Myocyte (in vitro differentiated cells): ENCODE data around the gene ZNF516. TPM values are rescaled to one million over a fixed set of nuclear protein-coding genes. Genes with fewer than 3 reads are reported as not detected.

Experiments
- DNase-seq: peaks from one replicate; pipeline ENCODE4 v3.0.0-alpha.2; 2012; ENCODE audit warnings: low read depth
- total RNA-seq: library from RNA; depleted of rRNA; stranded (reverse); fragments of >200 nt; gene quantifications from 2 replicates; pipeline ENCODE4 v1.2.3, GENCODE V29; 2014

The ZNF516 gene
- total RNA-seq, 1 donor from 2014 or later, result 11.3 TPM

DNA sequence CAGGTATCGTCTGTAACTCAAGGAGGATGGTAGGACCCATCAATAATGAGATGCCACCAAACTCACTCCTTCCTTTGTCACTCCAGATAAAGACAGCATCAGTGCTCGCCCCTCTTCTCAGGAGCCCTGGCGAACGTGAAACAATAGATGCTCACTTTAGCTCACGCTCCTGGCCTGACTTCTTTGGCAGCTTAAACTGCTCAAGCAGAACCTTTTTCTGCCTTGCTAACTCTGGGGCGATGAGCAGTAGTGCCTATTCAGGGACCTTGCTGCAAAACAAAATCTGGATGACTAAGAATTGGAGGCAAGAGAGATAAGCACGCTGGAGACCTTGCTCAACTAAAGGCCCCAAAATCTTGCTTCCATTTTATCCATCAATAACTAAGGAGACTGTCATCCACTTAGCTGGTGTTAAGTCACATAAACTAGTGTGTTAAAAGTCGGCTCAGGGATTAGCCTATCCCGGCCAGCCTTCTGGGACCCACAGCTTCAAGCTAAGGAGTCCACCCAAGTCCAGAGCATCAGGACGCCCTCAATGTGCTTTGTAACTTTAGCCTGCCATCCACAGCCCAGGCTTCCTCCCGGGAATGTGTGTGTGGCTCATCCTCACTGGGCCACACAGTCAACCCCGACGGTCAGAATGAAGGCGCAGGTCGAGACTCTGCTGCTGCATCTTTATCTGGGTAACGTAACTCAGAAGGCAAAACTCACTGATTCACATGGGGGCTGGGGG lies 38.9 kb downstream of the ZNF516 start:
- DNase-seq, result peak; percentile 60

DNA sequence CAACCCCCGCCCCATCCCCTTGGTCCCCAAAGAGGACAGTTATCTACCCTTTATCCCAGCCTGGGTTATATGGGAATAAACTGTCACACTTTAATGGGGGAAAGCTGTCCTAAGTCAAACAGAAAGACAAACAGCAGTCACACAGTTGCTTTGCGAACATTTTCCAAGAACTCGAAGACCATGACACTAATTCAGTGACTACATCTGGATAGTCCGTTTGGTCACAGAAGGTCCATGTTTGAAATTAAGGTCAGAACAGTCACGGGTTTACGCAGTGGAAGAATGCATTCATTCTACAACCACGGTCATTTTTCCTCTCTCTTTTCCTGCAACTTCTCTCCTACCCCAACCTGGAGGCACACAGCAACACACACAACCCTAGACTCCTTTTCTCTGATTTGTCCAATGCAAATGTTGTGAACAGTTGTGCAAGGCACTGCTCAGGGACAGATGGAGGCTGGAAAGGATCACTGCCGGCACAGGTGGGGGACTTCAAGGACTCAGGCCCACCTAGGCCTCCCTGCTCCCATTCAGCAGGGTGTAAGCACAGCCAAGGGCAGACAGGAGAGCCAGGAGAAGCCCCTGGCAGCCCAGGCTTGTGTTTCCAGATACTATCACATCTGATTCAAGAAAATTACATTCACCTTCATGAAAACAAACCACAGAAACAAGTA lies 39.9 kb downstream of the ZNF516 start:
- no peak for DNase-seq

DNA sequence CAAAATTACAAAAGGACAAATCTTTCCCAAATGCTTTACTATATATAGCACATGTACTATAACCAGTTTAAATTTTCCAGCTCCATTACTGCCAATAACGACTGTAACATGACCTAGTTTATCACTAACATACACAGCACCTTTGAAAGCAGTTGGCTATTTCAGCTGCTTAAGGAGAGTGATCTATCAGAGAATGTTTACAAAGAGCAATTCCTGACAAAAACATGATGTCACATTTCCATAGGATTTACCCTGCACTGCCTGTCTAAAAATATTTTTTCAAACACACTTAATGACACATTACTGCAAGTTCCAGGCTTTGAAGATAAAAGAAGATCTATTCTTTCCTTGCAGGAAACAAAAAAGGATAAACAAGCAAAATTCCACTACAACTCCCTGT lies 40.6 kb downstream of the ZNF516 start:
- DNase-seq, result no peak

DNA sequence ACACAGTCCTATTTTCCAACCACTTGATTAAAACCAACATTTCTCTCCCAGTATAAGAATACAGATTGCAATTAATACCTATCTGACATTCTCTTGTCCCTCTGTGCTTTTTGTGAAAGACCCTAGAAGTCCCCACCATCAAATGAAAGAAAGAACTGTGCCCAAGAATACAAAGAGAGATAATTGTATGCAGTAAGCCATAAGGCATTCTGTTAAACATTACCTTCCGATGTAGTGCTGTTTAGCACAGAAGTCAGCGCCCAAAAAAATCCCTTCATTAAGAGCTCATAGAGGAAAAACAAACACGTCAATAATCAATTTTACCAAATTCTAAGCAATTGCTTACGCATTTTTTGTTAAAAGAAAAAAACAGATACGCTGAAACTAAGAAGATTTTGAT lies 41.1 kb downstream of the ZNF516 start:
- no peak for DNase-seq

DNA sequence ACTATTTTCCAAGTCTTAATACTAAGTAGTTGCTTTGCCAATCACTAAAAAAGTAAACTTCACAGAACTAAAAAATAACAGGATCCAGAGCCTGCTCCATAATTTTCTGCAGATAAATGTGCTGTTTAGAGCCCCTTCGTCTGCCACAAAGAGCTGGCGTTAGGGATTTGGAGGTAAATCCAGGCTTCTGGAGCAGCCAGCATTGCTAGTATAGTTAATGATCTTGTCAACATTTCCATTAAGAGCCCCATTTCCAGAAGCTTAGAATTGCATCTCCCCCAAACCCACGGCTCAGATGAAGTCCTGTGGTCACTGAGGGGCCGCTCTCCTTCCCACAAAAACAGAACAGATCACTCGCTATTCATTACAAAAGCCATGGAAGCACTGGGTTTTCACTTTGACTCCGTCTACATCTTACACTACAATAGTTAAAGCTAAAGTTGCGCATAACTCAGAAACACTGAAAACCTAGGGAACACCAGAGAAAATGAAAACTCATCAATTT lies 41.9 kb downstream of the ZNF516 start:
- DNase-seq, result no peak

DNA sequence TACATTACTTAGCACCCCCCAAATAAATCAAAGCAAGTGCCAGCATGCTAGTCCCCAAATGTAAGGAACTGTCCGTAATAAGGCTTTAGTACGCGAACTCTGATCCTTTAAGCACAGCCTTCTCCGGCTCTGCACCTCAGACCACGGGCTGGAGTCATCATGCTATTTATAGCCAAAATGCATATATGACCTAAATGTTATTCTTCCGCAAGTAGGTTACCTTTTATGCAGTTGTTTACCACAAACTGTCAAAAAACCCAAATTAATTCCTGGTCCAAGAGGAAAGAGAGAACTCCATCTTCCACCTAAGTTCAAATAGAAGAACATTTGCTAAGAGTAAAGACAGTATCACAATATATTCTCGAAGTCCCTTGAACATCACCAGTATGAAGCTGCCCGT lies 42.7 kb downstream of the ZNF516 start:
- DNase-seq, result no peak

DNA sequence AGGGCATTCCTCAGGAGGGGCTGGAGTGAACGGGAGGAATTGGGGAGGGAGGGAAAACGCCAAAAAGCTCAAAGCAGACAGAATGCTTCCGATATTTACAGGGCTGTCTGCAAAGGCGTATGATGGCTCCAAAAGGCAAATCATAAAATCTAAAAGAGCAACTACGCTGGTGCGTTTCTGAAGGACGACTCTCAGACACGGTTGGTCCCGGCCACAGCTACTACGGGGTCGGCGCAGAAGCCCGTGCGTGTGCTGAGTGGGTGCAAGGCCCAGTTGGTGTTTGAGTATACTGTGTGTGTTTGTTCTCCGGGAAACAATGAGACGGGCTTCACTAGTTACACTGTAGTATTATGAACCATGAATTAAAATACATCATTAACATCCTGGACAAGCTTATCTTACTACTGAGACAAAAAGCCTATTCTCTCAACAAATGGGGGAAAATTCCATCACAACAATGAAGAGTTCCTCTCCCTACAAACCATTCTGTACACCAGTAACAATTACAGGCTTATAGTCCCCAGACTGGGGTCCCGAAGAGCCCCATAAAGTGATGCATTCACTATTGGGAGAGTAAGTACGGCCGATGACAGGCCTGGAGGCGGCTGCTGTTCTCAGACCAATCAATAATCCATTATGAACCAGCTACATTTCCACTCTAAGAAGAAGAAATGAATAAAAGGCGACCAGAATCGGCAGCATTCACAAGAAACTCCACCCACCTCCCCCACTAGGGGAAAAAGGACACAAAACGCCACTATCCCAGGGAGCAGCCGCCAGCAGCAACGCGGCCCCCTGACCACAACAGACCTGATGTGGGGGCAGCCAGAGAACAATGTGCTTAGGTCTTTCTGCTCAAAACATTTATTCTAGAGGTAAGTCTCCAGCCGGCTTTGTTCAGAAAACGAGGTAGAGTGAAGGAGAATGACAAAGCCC lies 43.4 kb downstream of the ZNF516 start:
- no peak for DNase-seq

DNA sequence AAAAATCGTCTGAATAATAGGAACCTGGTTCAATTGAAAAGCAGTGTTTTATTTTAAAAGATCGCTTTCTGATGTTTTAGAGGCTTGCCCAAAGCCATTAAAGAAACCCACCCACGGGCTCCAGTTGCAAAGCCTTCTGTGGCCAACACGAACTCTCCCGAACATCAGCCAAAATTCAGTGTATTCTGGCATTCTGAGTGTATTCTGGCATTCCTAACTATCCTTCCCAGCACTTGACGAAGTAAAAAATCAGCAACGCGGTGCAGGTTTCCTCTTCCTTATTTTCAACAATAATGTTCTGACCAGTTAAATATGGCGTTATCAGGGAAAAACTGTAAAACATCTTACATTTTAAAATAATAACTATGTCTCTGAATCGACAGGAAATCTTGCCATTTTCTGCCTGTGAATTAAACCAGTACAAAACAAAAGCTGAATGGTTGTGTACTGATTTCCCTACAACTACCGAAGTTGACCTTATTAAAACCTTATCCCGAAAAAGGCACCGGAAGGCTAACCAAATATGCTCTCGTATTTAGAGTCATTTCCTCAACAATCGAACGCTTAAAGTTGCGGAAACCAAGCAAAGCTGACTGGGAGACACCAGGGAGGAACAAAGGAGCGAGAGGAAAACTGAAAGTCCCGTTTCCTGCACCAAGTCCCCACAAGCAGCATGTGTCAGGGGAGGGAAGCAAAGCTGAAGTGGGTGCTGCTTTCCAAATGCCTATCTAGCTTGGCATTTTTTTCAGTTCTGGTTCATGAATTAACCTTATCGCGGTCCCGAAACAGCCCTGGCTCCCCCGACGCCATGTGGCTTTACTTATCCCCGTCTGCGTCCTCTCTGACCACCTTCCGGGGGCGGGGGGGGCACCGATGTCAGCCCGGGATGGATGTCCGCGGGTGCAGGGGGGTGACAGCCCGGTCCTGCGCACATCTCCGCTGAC lies 44.3 kb downstream of the ZNF516 start:
- DNase-seq, result peak; percentile 68

DNA sequence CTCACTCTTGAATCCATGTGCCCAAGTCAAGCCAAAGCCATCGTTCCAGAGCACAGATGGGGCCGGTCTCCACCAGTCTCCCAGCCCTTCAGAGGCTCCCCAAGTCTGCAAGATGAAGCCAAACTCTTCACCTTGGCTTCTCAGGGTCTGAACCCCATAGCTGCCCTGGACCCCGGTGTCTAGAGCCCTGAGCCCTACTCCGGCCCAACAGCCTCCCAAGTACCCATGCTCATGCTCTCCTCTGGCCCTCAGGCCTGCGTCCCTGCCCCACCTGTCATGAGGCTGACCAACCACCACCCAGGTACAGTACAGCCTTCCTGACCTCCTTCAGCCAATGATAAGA lies 46.0 kb downstream of the ZNF516 start:
- DNase-seq, result no peak

DNA sequence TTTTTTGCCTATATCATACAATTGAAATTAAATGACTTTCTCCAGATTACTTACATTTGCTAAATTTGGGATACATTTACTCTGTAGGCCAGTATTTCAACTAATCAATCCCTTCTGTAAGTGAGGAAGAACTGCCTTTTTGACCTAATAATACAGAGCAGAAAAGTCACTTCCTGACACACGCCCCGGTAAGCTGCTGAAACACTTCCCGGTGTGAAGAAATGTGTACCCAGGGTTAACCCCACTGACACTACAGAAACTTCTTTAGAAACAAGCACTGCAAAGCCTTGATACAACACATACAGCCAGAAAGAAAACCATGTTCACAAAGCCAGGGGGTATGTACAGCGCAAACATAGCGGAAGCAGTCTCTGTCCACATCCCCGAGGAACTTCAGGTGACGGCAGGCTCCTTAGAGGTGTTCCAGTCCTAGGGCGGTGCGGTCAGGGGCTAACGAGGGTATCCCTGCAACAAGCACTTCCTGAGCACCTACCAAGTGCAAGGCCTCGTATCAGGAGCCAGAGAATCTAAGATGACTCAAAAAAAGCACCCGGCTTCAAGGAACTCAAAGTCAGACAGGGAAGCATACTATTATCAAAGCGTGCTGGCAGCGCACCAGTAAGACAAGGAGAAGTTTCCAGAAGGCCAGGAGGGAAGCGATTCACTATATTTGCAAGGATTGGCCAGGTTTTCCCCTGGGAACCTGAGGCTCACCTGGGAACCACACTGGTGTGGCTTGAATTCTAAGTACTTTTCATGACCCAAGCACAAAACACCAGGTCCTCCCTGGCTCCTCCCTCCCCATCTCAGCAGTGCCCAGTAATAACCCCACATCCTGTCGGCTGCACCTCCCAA lies 46.6 kb downstream of the ZNF516 start:
- no peak for DNase-seq

DNA sequence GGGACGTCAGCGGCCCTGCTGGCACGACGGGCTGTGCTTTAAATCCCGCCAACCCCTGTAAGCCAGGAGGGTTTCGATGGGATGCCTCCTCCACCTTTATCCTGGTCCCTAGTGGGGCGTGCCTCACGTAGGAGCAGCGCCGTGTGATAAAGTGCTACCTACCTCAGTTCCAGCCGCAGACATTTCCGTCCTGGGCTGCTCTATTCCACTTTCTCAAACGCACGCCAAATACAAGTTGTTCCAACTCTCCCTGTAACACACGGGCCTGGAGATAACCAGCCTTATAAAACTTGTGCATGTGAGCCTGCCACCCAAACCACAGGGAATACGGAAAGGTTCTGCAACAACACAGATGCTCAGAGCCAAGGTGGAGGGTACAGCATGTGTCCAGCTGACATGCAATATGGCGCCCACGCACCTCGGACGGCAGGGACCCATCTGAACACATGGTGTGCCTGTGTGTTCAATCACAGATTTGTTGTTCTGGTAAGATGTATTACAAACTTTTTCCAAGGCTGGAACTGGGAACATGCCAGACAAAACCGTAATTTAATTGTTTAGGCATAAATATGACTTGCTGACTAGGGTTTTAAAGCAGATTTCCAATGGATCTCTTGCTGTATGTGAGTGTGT lies 47.7 kb downstream of the ZNF516 start:
- no peak for DNase-seq

DNA sequence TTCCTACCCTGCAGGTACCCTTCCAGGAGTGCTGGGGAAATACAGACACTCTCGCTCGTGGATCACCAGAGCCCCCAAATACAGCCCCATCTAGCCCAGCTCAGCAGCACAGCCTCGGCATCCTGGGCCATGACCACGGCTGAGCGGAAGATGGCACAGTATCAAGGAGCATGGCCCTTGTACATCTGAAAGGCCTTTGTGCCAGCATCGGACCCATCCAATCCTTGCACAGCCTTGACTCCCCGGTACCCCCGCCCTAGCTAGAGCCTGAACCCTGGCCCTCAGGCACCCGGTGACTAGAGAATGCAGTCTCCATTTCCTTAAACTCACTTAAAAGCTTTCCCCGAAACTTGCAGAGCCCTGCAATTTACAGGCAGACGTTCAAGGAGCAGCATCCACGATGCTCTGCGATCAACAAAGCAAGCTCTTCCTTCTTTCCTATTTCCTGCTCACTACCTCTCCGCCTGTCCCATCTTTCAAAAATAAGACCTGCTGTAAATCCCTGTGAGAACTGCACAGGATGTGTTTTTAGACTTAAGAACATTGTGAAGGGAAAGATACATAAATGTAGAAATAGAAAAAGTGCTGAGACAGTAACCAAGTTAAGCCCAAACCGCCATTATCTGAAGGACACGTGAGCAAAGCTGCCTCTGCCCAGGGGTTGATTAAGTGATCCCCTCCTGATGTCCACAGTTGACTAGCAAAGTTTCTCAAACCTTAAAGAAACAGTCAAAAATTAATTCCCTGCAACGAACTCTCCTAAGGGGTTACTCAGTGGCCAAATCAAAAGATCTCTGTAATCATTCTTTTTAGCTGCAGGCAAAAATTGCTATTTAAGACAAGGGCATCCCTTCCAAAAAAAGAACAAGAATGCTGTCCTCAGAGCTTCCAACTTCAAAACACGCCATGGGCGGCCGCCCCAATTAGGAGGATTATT lies 48.5 kb downstream of the ZNF516 start:
- DNase-seq, result no peak

DNA sequence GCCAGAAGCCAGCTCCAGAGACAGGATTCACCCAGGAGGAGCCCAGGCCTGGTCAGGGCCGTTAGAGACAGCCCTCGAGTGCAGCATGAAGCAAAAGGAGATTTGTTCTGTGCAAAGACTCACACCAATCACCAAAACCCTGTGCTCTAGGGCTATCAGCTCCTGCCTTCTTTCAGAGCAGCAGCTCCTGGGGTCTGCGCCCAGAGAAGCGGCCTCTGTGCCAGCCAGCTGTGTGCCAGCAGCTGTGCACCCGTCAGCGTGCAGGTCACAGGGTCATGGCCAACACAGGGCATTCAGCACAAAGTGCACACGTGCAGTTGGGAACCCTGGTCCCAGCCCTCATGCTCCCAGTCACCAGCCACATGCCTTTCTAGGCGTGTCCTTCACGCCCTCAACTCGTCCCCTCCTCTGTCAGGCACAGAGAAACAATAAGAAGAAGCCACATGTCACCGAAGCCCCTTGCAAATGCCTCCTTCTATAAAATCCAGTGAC lies 49.3 kb downstream of the ZNF516 start:
- DNase-seq, result peak; percentile 54

DNA sequence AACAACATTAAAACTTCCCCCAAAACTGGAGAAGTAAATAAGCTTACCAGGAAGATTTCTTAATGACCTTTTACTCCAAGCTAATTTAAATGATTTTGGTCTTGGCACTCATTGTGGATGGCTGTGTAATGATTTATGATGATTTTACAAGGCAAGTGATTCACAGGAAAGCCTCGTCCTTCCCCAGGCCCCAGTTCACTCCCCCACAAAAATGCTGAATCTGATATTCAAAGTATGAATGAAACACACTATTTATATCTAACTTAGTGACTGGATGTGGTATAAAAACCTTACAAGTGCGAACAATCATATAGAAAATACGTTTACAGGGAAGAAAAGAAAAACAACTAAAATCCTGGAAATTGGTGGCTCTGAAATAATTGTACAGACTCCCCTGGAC lies 49.8 kb downstream of the ZNF516 start:
- DNase-seq, result peak; percentile 67

DNA sequence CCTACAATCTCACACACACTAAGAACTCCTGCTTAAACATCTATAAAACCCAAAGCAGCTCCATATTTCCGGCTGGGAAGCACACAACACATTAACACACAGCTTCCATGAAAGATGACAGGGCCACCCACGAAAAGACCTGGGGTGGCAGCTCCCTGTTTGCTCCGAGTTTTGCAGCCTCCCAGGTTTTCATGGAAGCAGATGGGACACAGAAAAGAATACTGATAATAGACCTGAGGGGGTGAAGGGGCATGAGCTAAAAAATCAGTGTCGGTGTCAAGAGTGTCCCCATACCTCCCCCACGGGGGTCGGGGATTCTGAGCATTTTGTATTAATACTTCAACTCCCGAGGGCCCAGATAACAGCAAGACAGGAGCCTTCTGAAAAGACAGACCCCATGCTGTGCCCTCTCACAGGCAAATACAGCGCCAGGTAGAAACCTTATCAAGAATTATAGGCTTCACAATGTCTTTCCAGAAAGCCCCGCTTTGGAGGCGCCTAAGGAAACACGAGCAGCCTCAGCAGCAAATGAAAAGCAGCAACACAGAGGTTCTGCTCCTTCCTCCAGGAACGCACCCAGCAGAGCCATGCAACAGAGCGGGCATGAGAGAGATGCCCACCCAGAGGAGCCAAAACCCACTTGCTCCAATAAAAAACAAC lies 50.5 kb downstream of the ZNF516 start:
- DNase-seq, result no peak

DNA sequence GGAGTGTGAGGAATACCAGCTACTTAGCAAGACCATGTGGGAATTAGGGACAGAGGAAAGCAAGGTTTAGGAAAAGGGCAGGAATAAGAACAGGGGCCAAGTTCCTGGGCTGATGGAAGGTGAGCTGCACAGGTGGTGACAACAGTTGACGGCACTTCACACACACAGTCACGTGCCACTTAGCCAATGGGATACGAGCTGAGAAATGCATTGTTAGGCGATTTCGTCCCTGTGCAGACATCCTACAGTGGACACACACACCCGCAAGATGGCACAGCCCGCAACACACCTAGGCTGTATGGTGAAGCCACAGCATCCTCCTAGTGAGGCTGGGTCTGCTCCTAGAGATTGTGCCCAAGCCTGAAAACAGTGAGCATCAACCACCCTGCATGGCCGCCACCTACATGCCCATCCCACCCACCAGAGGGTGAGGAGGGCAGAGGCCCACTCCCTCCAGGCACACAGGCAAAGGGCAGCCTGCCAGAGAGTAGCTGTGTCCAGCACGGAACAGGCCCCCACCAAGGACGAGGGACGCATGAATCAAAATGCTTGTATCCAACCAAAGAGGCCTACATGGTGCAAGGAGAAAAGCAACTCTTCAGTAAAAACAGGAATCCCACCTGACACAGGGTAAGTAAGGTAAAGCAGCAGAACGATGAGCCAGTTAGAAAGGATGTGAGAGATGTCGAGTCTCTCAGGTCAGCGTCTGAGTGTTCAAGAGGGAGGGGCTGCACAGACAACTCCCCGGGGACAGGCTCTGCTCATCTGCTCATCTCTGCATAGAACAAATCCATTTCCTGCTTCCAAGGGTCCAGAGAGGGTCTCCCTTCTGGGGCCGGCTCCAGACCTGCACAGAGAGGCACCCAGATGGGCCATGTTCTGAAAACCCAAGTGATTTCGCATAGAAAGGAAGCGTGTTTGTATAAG lies 51.3 kb downstream of the ZNF516 start:
- no peak for DNase-seq
